ENCODE measurements around the gene SUN2. TPM values are rescaled to one million over a fixed set of nuclear protein-coding genes. Genes with fewer than 3 reads are reported as not detected.

Gene SUN2
- total and polyA plus RNA-seq, 5 donors from 2014 or later: 260 to 454 (median 331) TPM

DNA sequence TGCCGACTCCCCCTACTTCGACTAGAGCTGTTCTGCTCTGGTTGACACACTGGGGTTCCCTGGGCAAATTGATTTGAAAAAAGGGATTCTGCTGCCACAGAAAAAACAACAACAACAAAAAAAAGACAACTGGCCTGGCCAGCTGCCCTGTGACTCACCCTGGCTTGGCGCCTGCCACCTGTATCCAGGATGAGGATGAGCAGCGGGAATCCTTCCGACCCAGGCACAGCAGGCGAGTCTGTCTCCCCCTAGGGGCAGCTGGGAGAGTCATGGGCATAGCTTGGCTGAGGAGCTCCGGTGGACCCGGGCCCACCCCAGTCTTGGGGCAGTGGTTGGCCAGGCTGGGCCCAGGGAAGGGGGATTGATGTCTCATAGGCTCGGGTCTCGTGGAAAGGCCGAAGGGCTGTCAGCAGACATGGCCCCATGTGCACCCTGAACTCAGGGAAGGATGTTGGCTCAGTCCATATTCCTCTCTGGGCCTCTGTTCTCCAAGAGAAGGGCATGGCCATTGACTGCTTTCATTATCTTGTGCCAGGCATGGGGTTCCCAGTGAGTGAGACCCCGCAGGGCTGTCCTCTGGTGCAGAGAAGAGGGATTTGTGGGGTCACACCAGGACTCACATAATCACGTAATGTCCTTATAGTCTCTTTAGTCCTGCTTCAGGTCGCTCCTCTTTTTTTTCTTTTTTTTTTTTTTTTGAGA is 10.4 kb upstream of the SUN2 start:
- H3K9me3 Mint-ChIP-seq: no peaks in the 10 kb centered on the region
- H3K27ac Mint-ChIP-seq: peak overlapping the region in 2 of 3 donors; percentile 8 to 38
- Histone ChIP-seq H3K27me3 (ENCODE audit: control insufficient read depth, insufficient read depth, low read length) (no peaks in the 10 kb centered on the region), H3K27ac (ENCODE audit: insufficient read depth, low read length, poor library complexity, severe bottlenecking) (no peak overlapping the region), H3K4me3 (ENCODE audit: low read depth, low read length) (no peak overlapping the region), H3K9me3 (ENCODE audit: control insufficient read depth in 2 of 2, low read length in 2 of 2) (no peaks in the 10 kb centered on the region), H3K36me3 (ENCODE audit: control insufficient read depth, insufficient read depth, low read length) (no peaks in the 10 kb centered on the region), H3K4me1 (ENCODE audit: control insufficient read depth, insufficient read depth, low read length, poor library complexity, severe bottlenecking) (peaks cover 4% of the 10 kb centered on the region)
- no peaks in the 10 kb centered on the region for H3K36me3 Mint-ChIP-seq
- ATAC-seq (ENCODE audit: low read depth in 2 of 2) (peak; percentile 44 to 58), DNase-seq (peak in 2 of 3 donors; percentile 30 to 38)
- H3K4me3 Mint-ChIP-seq: no peak overlapping the region
- H3K27me3 Mint-ChIP-seq: no peaks in the 10 kb centered on the region
- peaks cover 0 to 9% (median 4%) of the 10 kb centered on the region in 4 donors for H3K4me1 Mint-ChIP-seq

DNA sequence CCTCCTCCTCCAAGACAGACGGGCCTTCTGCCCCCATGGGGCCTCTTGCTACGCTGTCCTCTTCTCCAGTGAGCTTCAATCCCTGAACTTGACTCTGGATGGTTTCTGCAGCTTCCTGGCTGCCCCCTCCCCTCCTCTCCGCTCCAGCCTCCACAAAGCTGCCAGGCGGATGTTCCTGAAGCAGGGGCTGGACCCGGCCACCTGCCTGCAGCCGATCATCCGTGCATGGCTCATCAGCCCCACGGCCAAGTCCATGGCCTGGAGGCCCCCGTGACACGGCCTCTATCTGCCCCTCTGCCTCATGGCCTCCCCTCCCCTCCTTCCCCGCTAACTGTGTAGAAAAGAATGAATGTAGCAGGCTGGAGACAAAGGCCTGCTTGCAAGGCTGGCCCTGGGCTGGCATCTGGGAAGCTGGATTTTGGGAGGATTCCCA is 6.8 kb upstream of the SUN2 start:
- Mint-ChIP-seq H3K4me1 (peaks cover 0 to 26% (median 20%) of the 10 kb centered on the region in 4 donors), H3K27me3 (no peaks in the 10 kb centered on the region)

DNA sequence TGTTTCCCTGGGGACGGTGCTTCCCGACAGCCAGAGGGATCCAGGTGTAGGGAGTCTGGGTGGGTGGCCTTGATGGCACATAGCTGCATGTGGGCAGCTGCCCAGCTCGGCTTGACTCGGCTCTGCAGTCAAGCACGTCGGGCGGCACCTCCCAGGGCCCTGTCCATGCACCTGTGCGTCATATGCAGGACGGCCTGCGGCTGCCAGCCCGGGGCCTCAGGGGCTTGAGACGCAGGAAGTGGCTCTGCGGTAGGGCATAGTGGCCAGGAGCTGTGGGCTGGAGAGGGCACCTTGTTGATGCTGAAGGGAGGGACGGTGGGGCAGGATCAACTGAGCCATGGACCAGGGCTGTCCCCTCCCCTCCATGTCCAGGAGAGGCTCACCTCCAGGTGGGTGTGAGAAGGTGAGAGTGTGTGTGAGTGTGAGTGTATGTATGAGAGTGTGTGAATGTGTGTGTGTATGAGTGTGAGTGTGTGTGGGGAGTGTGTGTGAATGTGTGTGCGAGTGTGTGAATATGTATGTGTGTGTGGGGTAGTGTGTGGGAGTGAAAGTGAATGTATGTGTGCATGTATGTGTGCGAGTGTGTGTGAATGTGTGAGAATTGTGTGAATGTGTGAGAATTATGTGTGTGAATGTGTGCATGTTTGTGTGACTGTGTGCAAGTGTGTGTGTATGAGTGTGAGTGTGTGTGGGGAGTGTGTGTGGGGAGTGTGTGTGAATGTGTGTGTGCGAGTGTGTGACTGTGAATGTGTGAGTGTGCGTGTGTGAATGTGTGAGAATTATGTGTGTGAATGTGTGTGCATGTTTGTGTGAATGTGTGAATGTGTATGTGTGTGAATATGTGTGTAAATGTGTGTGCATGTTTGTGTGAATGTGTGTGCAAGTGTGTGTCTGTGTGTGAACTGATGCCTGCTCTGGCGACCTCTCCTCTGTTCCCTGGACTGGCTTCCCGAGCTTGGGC is 5.7 kb upstream of the SUN2 start:
- H3K4me3 Mint-ChIP-seq: no peak overlapping the region
- Histone ChIP-seq H3K4me3 (ENCODE audit: low read depth, low read length) (no peak overlapping the region), H3K9me3 (ENCODE audit: control insufficient read depth in 2 of 2, low read length in 2 of 2) (no peaks in the 10 kb centered on the region), H3K4me1 (ENCODE audit: control insufficient read depth, insufficient read depth, low read length, poor library complexity, severe bottlenecking) (peaks cover 27% of the 10 kb centered on the region), H3K27me3 (ENCODE audit: control insufficient read depth, insufficient read depth, low read length) (no peaks in the 10 kb centered on the region), H3K36me3 (ENCODE audit: control insufficient read depth, insufficient read depth, low read length) (no peaks in the 10 kb centered on the region), H3K27ac (ENCODE audit: insufficient read depth, low read length, poor library complexity, severe bottlenecking) (no peak overlapping the region)
- H3K27me3 Mint-ChIP-seq: no peaks in the 10 kb centered on the region
- H3K4me1 Mint-ChIP-seq: peaks cover 0 to 36% (median 29%) of the 10 kb centered on the region in 4 donors
- DNase-seq: no peak
- no peaks in the 10 kb centered on the region for H3K36me3 Mint-ChIP-seq
- H3K27ac Mint-ChIP-seq: no peak overlapping the region
- ATAC-seq (ENCODE audit: low read depth in 2 of 2): no peak
- no peaks in the 10 kb centered on the region for H3K9me3 Mint-ChIP-seq

More for the DNA sequence above, 6.8 kb upstream of the SUN2 start:
- Histone ChIP-seq H3K27ac (ENCODE audit: insufficient read depth, low read length, poor library complexity, severe bottlenecking) (no peak overlapping the region), H3K27me3 (ENCODE audit: control insufficient read depth, insufficient read depth, low read length) (no peaks in the 10 kb centered on the region), H3K36me3 (ENCODE audit: control insufficient read depth, insufficient read depth, low read length) (no peaks in the 10 kb centered on the region), H3K4me3 (ENCODE audit: low read depth, low read length) (no peak overlapping the region), H3K4me1 (ENCODE audit: control insufficient read depth, insufficient read depth, low read length, poor library complexity, severe bottlenecking) (peaks cover 16% of the 10 kb centered on the region), H3K9me3 (ENCODE audit: control insufficient read depth in 2 of 2, low read length in 2 of 2) (no peaks in the 10 kb centered on the region)
- DNase-seq (no peak), ATAC-seq (ENCODE audit: low read depth in 2 of 2) (no peak)
- Mint-ChIP-seq H3K36me3 (no peaks in the 10 kb centered on the region), H3K27ac (peak overlapping the region in 1 of 3 donors; percentile 52), H3K9me3 (no peaks in the 10 kb centered on the region), H3K4me3 (no peak overlapping the region)

DNA sequence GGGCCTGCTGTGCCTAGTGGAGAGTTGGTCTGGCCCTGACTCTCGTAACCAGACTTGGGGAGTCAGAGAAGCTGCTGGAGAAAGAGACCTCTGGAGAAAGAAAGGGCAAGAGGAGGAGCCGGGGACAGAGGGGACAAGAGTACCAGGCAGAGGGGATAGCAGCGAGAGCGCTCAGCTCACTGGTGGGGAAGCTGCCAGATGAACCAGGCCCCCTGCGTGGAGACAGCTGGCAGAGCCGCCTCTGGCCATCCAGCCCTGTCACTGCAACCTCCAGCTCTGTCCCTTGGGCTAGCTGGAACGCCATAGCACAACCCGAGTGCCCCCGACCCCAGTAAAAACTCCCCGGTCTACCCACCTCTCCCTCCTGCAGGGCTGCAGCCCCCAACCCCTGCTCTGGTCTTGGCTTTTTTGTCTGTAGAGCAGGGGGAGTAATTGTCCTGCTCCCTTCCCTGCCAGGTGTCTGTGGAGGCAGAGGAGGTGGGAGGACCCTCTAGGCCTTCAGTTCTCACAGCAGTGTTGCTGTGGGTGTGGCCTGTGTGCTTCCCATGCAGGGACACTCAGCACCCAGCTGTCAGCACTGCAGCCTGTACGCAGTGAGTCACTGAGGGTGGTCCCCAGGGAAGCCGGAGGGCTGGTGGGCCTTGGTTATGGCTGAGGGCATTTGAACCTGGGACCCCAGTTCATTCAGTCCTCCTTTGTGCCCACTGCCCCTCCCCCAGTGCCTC is 4.8 kb upstream of the SUN2 start:
- no peaks in the 10 kb centered on the region for H3K9me3 Mint-ChIP-seq
- peaks cover 0 to 32% (median 28%) of the 10 kb centered on the region in 4 donors for H3K4me1 Mint-ChIP-seq
- peak overlapping the region in 2 of 3 donors; percentile 29 to 36 for H3K27ac Mint-ChIP-seq
- peaks cover 32% of the 10 kb centered on the region for H3K4me1 ChIP-seq (ENCODE audit: control insufficient read depth, insufficient read depth, low read length, poor library complexity, severe bottlenecking)
- H3K9me3 ChIP-seq (ENCODE audit: control insufficient read depth in 2 of 2, low read length in 2 of 2): no peaks in the 10 kb centered on the region
- H3K4me3 Mint-ChIP-seq: no peak overlapping the region
- DNase-seq: no peak
- H3K4me3 ChIP-seq (ENCODE audit: low read depth, low read length): no peak overlapping the region
- no peaks in the 10 kb centered on the region for H3K27me3 Mint-ChIP-seq
- H3K36me3 Mint-ChIP-seq: no peaks in the 10 kb centered on the region
- H3K27me3 ChIP-seq (ENCODE audit: control insufficient read depth, insufficient read depth, low read length): no peaks in the 10 kb centered on the region
- no peak for ATAC-seq (ENCODE audit: low read depth in 2 of 2)
- H3K36me3 ChIP-seq (ENCODE audit: control insufficient read depth, insufficient read depth, low read length): no peaks in the 10 kb centered on the region
- no peak overlapping the region for H3K27ac ChIP-seq (ENCODE audit: insufficient read depth, low read length, poor library complexity, severe bottlenecking)

DNA sequence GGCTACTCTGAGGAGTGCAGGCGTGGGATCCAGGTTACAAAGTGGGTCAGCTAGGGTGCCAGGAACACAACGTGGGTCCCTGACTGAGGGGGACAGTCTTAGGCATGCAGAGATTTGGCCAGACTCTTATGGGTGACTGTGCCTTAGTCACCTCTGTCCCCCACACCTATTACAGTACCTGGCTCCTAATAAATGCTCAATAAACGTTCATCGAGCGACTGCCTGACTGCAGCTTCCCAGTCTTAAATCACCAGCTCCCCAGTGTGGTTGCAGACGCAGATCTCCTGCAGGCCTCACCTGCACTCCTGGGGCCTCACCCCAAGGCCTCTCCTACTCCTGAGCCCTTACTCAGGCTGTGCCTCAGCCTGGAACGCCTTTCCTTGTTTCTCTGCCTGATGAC is 3.2 kb upstream of the SUN2 start:
- Mint-ChIP-seq H3K27me3 (no peaks in the 10 kb centered on the region), H3K36me3 (peaks cover 6% of the 10 kb centered on the region), H3K4me3 (peak overlapping the region; percentile 25 to 95 (median 56)), H3K4me1 (peaks cover 0 to 40% (median 31%) of the 10 kb centered on the region in 4 donors), H3K9me3 (peaks cover 0 to 3% (median 0%) of the 10 kb centered on the region in 7 donors), H3K27ac (peak overlapping the region; percentile 83 to 94 (median 91))
- no peaks in the 10 kb centered on the region for H3K27me3 ChIP-seq (ENCODE audit: control insufficient read depth, insufficient read depth, low read length)
- no peaks in the 10 kb centered on the region for H3K9me3 ChIP-seq (ENCODE audit: control insufficient read depth in 2 of 2, low read length in 2 of 2)
- peak overlapping the region; percentile 26 for H3K4me3 ChIP-seq (ENCODE audit: low read depth, low read length)
- ATAC-seq (ENCODE audit: low read depth in 2 of 2): no peak
- H3K36me3 ChIP-seq (ENCODE audit: control insufficient read depth, insufficient read depth, low read length): no peaks in the 10 kb centered on the region
- H3K4me1 ChIP-seq (ENCODE audit: control insufficient read depth, insufficient read depth, low read length, poor library complexity, severe bottlenecking): peaks cover 39% of the 10 kb centered on the region
- no peak for DNase-seq
- H3K27ac ChIP-seq (ENCODE audit: insufficient read depth, low read length, poor library complexity, severe bottlenecking): peak overlapping the region; percentile 76

DNA sequence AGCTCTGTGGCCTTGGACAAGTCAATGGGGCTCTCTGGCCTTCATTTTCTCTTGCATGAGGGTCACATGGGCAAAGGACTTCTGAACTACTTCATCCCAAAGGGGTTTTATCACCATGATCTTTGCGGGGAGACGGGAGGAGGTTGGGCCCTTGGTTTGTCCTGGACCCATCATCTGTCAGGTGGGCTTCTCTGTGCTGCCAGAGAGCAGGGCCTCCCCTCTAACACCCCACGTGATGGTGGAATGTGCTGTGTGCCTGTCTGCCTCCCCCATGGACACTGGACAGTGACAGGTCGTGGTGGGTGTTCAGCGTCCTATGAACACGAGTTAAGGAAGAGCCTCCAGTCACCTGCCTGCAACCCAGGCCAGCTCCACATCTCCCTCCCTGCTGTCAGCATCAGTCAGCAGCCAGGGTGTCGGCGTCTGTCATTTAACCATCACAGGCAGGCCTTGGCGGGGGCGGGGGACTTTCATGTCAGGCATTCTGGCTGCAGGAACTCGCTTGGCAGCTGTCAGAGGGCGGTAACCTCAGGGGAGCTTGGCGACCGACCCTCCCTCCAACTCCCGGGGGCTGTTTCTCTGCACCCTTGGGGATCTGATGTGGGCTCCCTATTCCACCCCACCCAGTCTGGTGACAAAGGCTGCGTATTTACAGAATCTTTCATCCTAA is 2.6 kb upstream of the SUN2 start:
- Histone ChIP-seq H3K27ac (ENCODE audit: insufficient read depth, low read length, poor library complexity, severe bottlenecking) (peak overlapping the region; percentile 76), H3K9me3 (ENCODE audit: control insufficient read depth in 2 of 2, low read length in 2 of 2) (no peaks in the 10 kb centered on the region), H3K4me1 (ENCODE audit: control insufficient read depth, insufficient read depth, low read length, poor library complexity, severe bottlenecking) (peaks cover 45% of the 10 kb centered on the region), H3K4me3 (ENCODE audit: low read depth, low read length) (peak overlapping the region; percentile 28), H3K36me3 (ENCODE audit: control insufficient read depth, insufficient read depth, low read length) (peaks cover 3% of the 10 kb centered on the region), H3K27me3 (ENCODE audit: control insufficient read depth, insufficient read depth, low read length) (no peaks in the 10 kb centered on the region)
- Mint-ChIP-seq H3K27ac (peak overlapping the region; percentile 73 to 91 (median 80)), H3K27me3 (no peaks in the 10 kb centered on the region), H3K4me3 (peak overlapping the region; percentile 71 to 95 (median 82)), H3K4me1 (peaks cover 0 to 46% (median 37%) of the 10 kb centered on the region in 4 donors), H3K36me3 (peaks cover 11% of the 10 kb centered on the region), H3K9me3 (peaks cover 0 to 3% (median 0%) of the 10 kb centered on the region in 7 donors)
- DNase-seq (peak; percentile 49 to 74 (median 63)), ATAC-seq (ENCODE audit: low read depth in 2 of 2) (no peak)

DNA sequence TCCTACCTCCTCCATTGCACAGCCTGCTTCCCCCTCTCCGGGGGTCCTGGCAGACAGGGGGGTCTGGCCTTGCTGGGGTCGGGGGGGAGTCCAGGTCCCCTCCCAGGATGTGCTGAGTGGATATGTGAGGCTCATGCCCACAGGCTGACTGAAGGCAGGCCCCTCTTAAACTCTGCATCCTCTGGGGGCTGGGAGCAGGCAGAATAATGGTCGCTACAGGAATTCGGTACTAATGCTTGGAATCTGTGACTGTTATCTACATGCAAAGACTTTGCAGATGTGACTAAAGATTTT is 1.6 kb upstream of the SUN2 start:
- peaks cover 0 to 3% (median 0%) of the 10 kb centered on the region in 7 donors for H3K9me3 Mint-ChIP-seq
- Histone ChIP-seq H3K4me3 (ENCODE audit: low read depth, low read length) (peak overlapping the region; percentile 85), H3K27ac (ENCODE audit: insufficient read depth, low read length, poor library complexity, severe bottlenecking) (peak overlapping the region; percentile 76), H3K27me3 (ENCODE audit: control insufficient read depth, insufficient read depth, low read length) (no peaks in the 10 kb centered on the region), H3K4me1 (ENCODE audit: control insufficient read depth, insufficient read depth, low read length, poor library complexity, severe bottlenecking) (peaks cover 55% of the 10 kb centered on the region), H3K36me3 (ENCODE audit: control insufficient read depth, insufficient read depth, low read length) (peaks cover 10% of the 10 kb centered on the region), H3K9me3 (ENCODE audit: control insufficient read depth in 2 of 2, low read length in 2 of 2) (no peaks in the 10 kb centered on the region)
- peak overlapping the region; percentile 75 to 96 (median 93) for H3K27ac Mint-ChIP-seq
- ATAC-seq (ENCODE audit: low read depth in 2 of 2) (no peak), DNase-seq (no peak)
- no peaks in the 10 kb centered on the region for H3K27me3 Mint-ChIP-seq
- H3K4me1 Mint-ChIP-seq: peaks cover 0 to 49% (median 40%) of the 10 kb centered on the region in 4 donors
- H3K36me3 Mint-ChIP-seq: peaks cover 17% of the 10 kb centered on the region
- H3K4me3 Mint-ChIP-seq: peak overlapping the region; percentile 88 to 99 (median 95)
